Fibroblast of lung (primary cell): ENCODE data around the gene NXF2.
"Not testable (repeated sequence)": the region's sequence is repeated elsewhere in the genome, so short reads cannot be mapped to it uniquely, and the experiment has no call there.

Source experiments
- EZH2 ChIP-seq: IDR thresholded peaks from 2 replicates; pipeline ENCODE4 v1.5.1; 2012; ENCODE audit warnings: low read length, control low read depth, mild to moderate bottlenecking; ENCODE audit errors: missing control alignments
- TF ChIP-seq, protein P1 (sequence below), 2 donors: IDR thresholded peaks in 1 of 2; conservative IDR thresholded peaks in 1 of 2; 1 replicate in 1 of 2; 2 replicates in 1 of 2; pipeline ENCODE4 v1.5.1; 2011 to 2012; ENCODE audit warnings: low read length in 2 of 2, control low read depth in 1 of 2, inconsistent platforms in 1 of 2, low read depth in 1 of 2, mild to moderate bottlenecking in 1 of 2

- TF ChIP-seq, protein P1, sequence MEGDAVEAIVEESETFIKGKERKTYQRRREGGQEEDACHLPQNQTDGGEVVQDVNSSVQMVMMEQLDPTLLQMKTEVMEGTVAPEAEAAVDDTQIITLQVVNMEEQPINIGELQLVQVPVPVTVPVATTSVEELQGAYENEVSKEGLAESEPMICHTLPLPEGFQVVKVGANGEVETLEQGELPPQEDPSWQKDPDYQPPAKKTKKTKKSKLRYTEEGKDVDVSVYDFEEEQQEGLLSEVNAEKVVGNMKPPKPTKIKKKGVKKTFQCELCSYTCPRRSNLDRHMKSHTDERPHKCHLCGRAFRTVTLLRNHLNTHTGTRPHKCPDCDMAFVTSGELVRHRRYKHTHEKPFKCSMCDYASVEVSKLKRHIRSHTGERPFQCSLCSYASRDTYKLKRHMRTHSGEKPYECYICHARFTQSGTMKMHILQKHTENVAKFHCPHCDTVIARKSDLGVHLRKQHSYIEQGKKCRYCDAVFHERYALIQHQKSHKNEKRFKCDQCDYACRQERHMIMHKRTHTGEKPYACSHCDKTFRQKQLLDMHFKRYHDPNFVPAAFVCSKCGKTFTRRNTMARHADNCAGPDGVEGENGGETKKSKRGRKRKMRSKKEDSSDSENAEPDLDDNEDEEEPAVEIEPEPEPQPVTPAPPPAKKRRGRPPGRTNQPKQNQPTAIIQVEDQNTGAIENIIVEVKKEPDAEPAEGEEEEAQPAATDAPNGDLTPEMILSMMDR (conservative IDR thresholded peaks at IDR 0.05 in 1 of 2, IDR thresholded peaks at IDR 0.05 in 1 of 2; ENCODE audit: low read depth in 1 of 2, low read length in 2 of 2): not testable (repeated sequence)
- not testable (repeated sequence) for TF ChIP-seq EZH2
These were observed 39.0 kb upstream of the NXF2 start for GRCh38 chrX:102207940-102208339.
